Stimulated activated CD8-positive, alpha-beta memory T cell treated with anti-CD3 and anti-CD28 coated beads, Interleukin-12 subunit alpha, Interleukin-12 subunit beta, amount 100 ng/mL, for 24 hours (primary cell): ENCODE results near the gene BEND3.
"Not testable (repeated sequence)": the region's sequence is repeated elsewhere in the genome, so short reads cannot be mapped to it uniquely, and the experiment has no call there.

ENCODE experiments used
- DNase-seq: peaks from one replicate; pipeline ENCODE4 v3.0.0-alpha.2; 2020; ENCODE audit errors: extremely low read depth

BEND3 gene

GRCh38 chr6:107033126-107033525 is 82.2 kb downstream of the BEND3 start:
- no peak for DNase-seq

- DNase-seq, result no peak
Observed at GRCh38 chr6:107032051-107032450, 83.3 kb downstream of the BEND3 start.

- no peak for DNase-seq
Observed at GRCh38 chr6:107030151-107030550, 85.2 kb downstream of the BEND3 start.

- no peak for DNase-seq
Observed at GRCh38 chr6:107026965-107027364, 88.3 kb downstream of the BEND3 start.

GRCh38 chr6:107021446-107022185 is 93.7 kb downstream of the BEND3 start:
- DNase-seq, result no peak

- DNase-seq, result no peak
Observed at GRCh38 chr6:107020239-107020638, 95.1 kb downstream of the BEND3 start.

GRCh38 chr6:107019628-107020027 is 95.7 kb downstream of the BEND3 start:
- DNase-seq, result not testable (repeated sequence)

- no peak for DNase-seq
Observed at GRCh38 chr6:107019047-107019446, 96.3 kb downstream of the BEND3 start.
